Mesendoderm (in vitro differentiated cells): ENCODE results near the gene ASIC2. TPM values are rescaled to one million over a fixed set of nuclear protein-coding genes. Genes with fewer than 3 reads are reported as not detected.

Experiments used
- DNase-seq: peaks from one replicate; pipeline ENCODE4 v3.0.0; 2013
- H2AK5ac ChIP-seq: 2 replicates; pipeline ENCODE4 v1.6.1; 2013; ENCODE audit warnings: low read length, inconsistent platforms
- H2BK120ac ChIP-seq: 2 replicates; pipeline ENCODE4 v1.6.1; 2013; ENCODE audit warnings: low read depth, mild to moderate bottlenecking, low read length, moderate library complexity, mixed read lengths
- H2BK15ac ChIP-seq: replicated peaks from 2 replicates; pipeline ENCODE4 v1.6.1; 2013; ENCODE audit warnings: low read depth, mild to moderate bottlenecking, moderate library complexity
- H2BK5ac ChIP-seq: 2 replicates; pipeline ENCODE4 v1.6.1; 2013; ENCODE audit warnings: low read length, inconsistent platforms
- H3K18ac ChIP-seq: 2 replicates; pipeline ENCODE4 v1.6.1; 2013; ENCODE audit warnings: mild to moderate bottlenecking, low read length, mixed read lengths
- H3K23ac ChIP-seq: one replicate; pipeline ENCODE4 v1.6.1; 2013; ENCODE audit warnings: low read length
- H3K27ac ChIP-seq: 2 replicates; pipeline ENCODE4 v1.5.1; 2013; ENCODE audit warnings: low read depth, mild to moderate bottlenecking, inconsistent platforms, low read length, moderate library complexity
- H3K27me3 ChIP-seq: 2 replicates; pipeline ENCODE4 v1.6.1; 2013; ENCODE audit warnings: low read length, control low read depth, mild to moderate bottlenecking, inconsistent platforms; ENCODE audit not compliant: insufficient read depth, poor library complexity
- H3K36me3 ChIP-seq: 2 replicates; pipeline ENCODE4 v1.6.1; 2013; ENCODE audit warnings: low read length, inconsistent platforms; ENCODE audit not compliant: control insufficient read depth, insufficient read depth
- H3K4ac ChIP-seq: one replicate; pipeline ENCODE4 v1.6.1; 2013; ENCODE audit warnings: low read depth, mild to moderate bottlenecking, low read length, moderate library complexity
- H3K4me1 ChIP-seq: 2 replicates; pipeline ENCODE4 v1.6.1; 2013; ENCODE audit warnings: low read depth, low read length, inconsistent platforms; ENCODE audit not compliant: control insufficient read depth
- H3K4me2 ChIP-seq: 2 replicates; pipeline ENCODE4 v1.6.1; 2013; ENCODE audit warnings: low read length
- H3K4me3 ChIP-seq: 2 replicates; pipeline ENCODE4 v1.5.1; 2013; ENCODE audit warnings: mild to moderate bottlenecking, low read length
- H3K56ac ChIP-seq: one replicate; pipeline ENCODE4 v1.6.1; 2013; ENCODE audit warnings: low read length
- H3K79me1 ChIP-seq: 2 replicates; pipeline ENCODE4 v1.6.1; 2013; ENCODE audit warnings: low read length, inconsistent platforms
- H3K79me2 ChIP-seq: 2 replicates; pipeline ENCODE4 v1.6.1; 2013; ENCODE audit warnings: mild to moderate bottlenecking, low read length; ENCODE audit not compliant: control insufficient read depth, insufficient read depth
- H3K9ac ChIP-seq: 2 replicates; pipeline ENCODE4 v1.6.1; 2013; ENCODE audit warnings: low read length, inconsistent platforms
- H4K5ac ChIP-seq: one replicate; pipeline ENCODE4 v1.6.1; 2013; ENCODE audit warnings: low read length
- H4K8ac ChIP-seq: one replicate; pipeline ENCODE4 v1.6.1; 2013; ENCODE audit warnings: low read depth, mild to moderate bottlenecking, control low read depth, low read length, moderate library complexity
- WGBS: extraction: QIAGEN DNeasy Blood & Tissue Kit; methylation state at CpG from one replicate; pipeline ENCODE4 v1.1.7; 2013; ENCODE audit warnings: low lambda C conversion rate, missing lambda C conversion rate; ENCODE audit not compliant: insufficient coverage; ENCODE audit errors: extremely low coverage; 5-methylcytosine and 5-hydroxymethylcytosine counted together
- polyA plus RNA-seq, 2 experiments: library from polyadenylated mRNA; stranded (reverse); fragments of 200-250 nt; gene quantifications; one replicate each; pipeline ENCODE4 v1.2.3, GENCODE V29; 2013

The ASIC2 gene
- 2.0 TPM for polyA plus RNA-seq (2013, experiment 1 of 2)
- polyA plus RNA-seq (2013, experiment 2 of 2), result 2.1 TPM

- Histone ChIP-seq H3K18ac (peak within 1 kb of the TSS; percentile 69), H3K9ac (peak within 1 kb of the TSS; percentile 70)
- DNase-seq, result peak; percentile 75
Observed at GRCh38 chr17:33292981-33293867, at the start of gene ASIC2. ASIC2 (minus strand) TSS chr17:33293295.

GRCh38 chr17:33342025-33342424, 48.9 kb upstream of the ASIC2 start:
- peak; percentile 37 for DNase-seq
- Histone ChIP-seq H3K23ac (no peak overlapping the region), H2AK5ac (no peak overlapping the region), H3K79me2 (no peaks in the 10 kb centered on the region), H2BK15ac (no peak overlapping the region), H3K4ac (no peak overlapping the region), H3K4me1 (peaks cover 13% of the 10 kb centered on the region), H3K27ac (no peak overlapping the region), H3K79me1 (no peaks in the 10 kb centered on the region), H3K27me3 (no peaks in the 10 kb centered on the region), H3K18ac (no peak overlapping the region), H2BK120ac (no peak overlapping the region), H3K4me2 (no peak overlapping the region), H3K36me3 (no peaks in the 10 kb centered on the region), H2BK5ac (peak overlapping the region; percentile 13), H3K56ac (peak overlapping the region; percentile 44), H3K9ac (no peak overlapping the region), H3K4me3 (no peak overlapping the region), H4K5ac (no peak overlapping the region), H4K8ac (no peak overlapping the region)
- WGBS, result no CpG with 5 or more reads among the region's 3 CpGs

More at GRCh38 chr17:33292981-33293867, at the start of gene ASIC2:
- H3K27me3 ChIP-seq, result peaks cover 20% of the 10 kb centered on the region
- no peak within 1 kb of the TSS for H4K8ac ChIP-seq
- H3K27ac ChIP-seq, result no peak within 1 kb of the TSS
- H3K4me3 ChIP-seq, result no peak within 1 kb of the TSS
- H4K5ac ChIP-seq, result no peak within 1 kb of the TSS
- no peaks in the 10 kb centered on the region for H3K79me1 ChIP-seq
- no peak within 1 kb of the TSS for H3K4ac ChIP-seq
- no peak within 1 kb of the TSS for H2BK5ac ChIP-seq
- H3K4me2 ChIP-seq, result peak within 1 kb of the TSS; percentile 66
- no CpG with 5 or more reads among the region's 68 CpGs for WGBS
- no peaks in the 10 kb centered on the region for H3K36me3 ChIP-seq
- no peak within 1 kb of the TSS for H2AK5ac ChIP-seq
- no peak within 1 kb of the TSS for H2BK120ac ChIP-seq
- no peak within 1 kb of the TSS for H2BK15ac ChIP-seq
- no peaks in the 10 kb centered on the region for H3K4me1 ChIP-seq
- H3K79me2 ChIP-seq, result no peaks in the 10 kb centered on the region
- no peak within 1 kb of the TSS for H3K23ac ChIP-seq
- peak within 1 kb of the TSS; percentile 71 for H3K56ac ChIP-seq

DNA sequence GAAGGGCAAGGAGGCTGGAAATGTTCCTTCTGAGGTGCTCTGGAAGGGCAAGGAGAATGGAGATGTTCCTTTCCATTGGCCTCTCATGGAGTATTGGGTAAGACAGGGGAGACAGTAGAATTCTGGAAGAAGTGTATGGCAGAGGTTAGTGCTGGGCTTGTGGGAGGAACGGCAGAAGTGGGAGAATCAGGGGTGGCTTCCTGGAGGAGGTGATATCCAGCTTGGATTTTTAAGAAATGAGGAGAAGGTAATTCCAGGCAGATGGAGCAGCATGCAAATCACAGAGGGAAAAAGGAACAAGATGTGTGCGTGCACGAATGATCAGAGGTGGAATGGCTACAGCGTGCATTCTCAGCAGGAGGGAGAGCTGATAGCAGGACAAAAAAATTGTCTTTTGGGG, 45.1 kb upstream of the ASIC2 start:
- H2BK15ac ChIP-seq, result no peak overlapping the region
- peaks cover 9% of the 10 kb centered on the region for H3K4me1 ChIP-seq
- no CpG with 5 or more reads among the region's 4 CpGs for WGBS
- no peak overlapping the region for H3K56ac ChIP-seq
- H3K36me3 ChIP-seq, result no peaks in the 10 kb centered on the region
- peak overlapping the region; percentile 5 for H2AK5ac ChIP-seq
- no peaks in the 10 kb centered on the region for H3K27me3 ChIP-seq
- no peak overlapping the region for H3K18ac ChIP-seq
- H3K9ac ChIP-seq, result no peak overlapping the region
- no peak overlapping the region for H4K8ac ChIP-seq
- H2BK120ac ChIP-seq, result no peak overlapping the region
- no peak overlapping the region for H3K4me2 ChIP-seq
- H3K27ac ChIP-seq, result no peak overlapping the region
- no peak for DNase-seq
- no peak overlapping the region for H3K4ac ChIP-seq
- H3K23ac ChIP-seq, result no peak overlapping the region
- no peak overlapping the region for H4K5ac ChIP-seq
- no peak overlapping the region for H2BK5ac ChIP-seq
- H3K4me3 ChIP-seq, result no peak overlapping the region
- no peaks in the 10 kb centered on the region for H3K79me2 ChIP-seq
- no peaks in the 10 kb centered on the region for H3K79me1 ChIP-seq

GRCh38 chr17:33335491-33336173, 42.5 kb upstream of the ASIC2 start:
- H4K5ac ChIP-seq, result no peak overlapping the region
- H3K4me3 ChIP-seq, result no peak overlapping the region
- no peaks in the 10 kb centered on the region for H3K36me3 ChIP-seq
- H2BK120ac ChIP-seq, result no peak overlapping the region
- peak overlapping the region; percentile 28 for H3K56ac ChIP-seq
- H3K27me3 ChIP-seq, result no peaks in the 10 kb centered on the region
- H3K18ac ChIP-seq, result no peak overlapping the region
- no peak overlapping the region for H3K4me2 ChIP-seq
- peak; percentile 70 for DNase-seq
- peaks cover 4% of the 10 kb centered on the region for H3K4me1 ChIP-seq
- no peak overlapping the region for H2BK5ac ChIP-seq
- H3K79me2 ChIP-seq, result no peaks in the 10 kb centered on the region
- H4K8ac ChIP-seq, result no peak overlapping the region
- no peak overlapping the region for H2BK15ac ChIP-seq
- H3K23ac ChIP-seq, result no peak overlapping the region
- no peaks in the 10 kb centered on the region for H3K79me1 ChIP-seq
- no peak overlapping the region for H2AK5ac ChIP-seq
- no CpG with 5 or more reads among the region's 5 CpGs for WGBS
- H3K4ac ChIP-seq, result no peak overlapping the region
- no peak overlapping the region for H3K27ac ChIP-seq
- no peak overlapping the region for H3K9ac ChIP-seq

- no peak overlapping the region for H3K9ac ChIP-seq
- no peak overlapping the region for H3K27ac ChIP-seq
- H2AK5ac ChIP-seq, result no peak overlapping the region
- no peaks in the 10 kb centered on the region for H3K79me2 ChIP-seq
- peaks cover 4% of the 10 kb centered on the region for H3K4me1 ChIP-seq
- no peak for DNase-seq
- no peak overlapping the region for H4K5ac ChIP-seq
- H3K18ac ChIP-seq, result no peak overlapping the region
- H3K56ac ChIP-seq, result no peak overlapping the region
- H3K4me3 ChIP-seq, result no peak overlapping the region
- H3K79me1 ChIP-seq, result no peaks in the 10 kb centered on the region
- H4K8ac ChIP-seq, result no peak overlapping the region
- WGBS, result no CpG with 5 or more reads among the region's 4 CpGs
- no peak overlapping the region for H3K4ac ChIP-seq
- H3K4me2 ChIP-seq, result no peak overlapping the region
- no peaks in the 10 kb centered on the region for H3K27me3 ChIP-seq
- no peak overlapping the region for H2BK15ac ChIP-seq
- no peaks in the 10 kb centered on the region for H3K36me3 ChIP-seq
- no peak overlapping the region for H2BK5ac ChIP-seq
- no peak overlapping the region for H3K23ac ChIP-seq
- H2BK120ac ChIP-seq, result no peak overlapping the region
Observed at GRCh38 chr17:33334703-33335102, 41.6 kb upstream of the ASIC2 start.
